Measurements from ENCODE around the gene ARHGEF1. TPM values are rescaled to one million over a fixed set of nuclear protein-coding genes. Genes with fewer than 3 reads are reported as not detected.

The ARHGEF1 gene
- total RNA-seq, 2 donors from 2014 or later, result 43.8 to 104 TPM

GRCh38 chr19:41880329-41880708 is 2.7 kb upstream of the ARHGEF1 start:
- ATAC-seq (no peak), DNase-seq (no peak)
- Histone ChIP-seq H3K27ac (no peak overlapping the region), H3K4me1 (peaks cover 7% of the 10 kb centered on the region), H3K4me3 (no peak overlapping the region), H3K36me3 (replicated peaks in 1 of 2; ENCODE audit: insufficient read depth in 1 of 2, low read depth in 2 of 2) (no peaks in the 10 kb centered on the region), H3K9me3 (no peaks in the 10 kb centered on the region), H3K27me3 (no peaks in the 10 kb centered on the region)
- TF ChIP-seq CTCF (IDR thresholded peaks at IDR 0.05) (no peak), POLR2A (IDR thresholded peaks at IDR 0.05) (no peak)
- intact Hi-C loops (cut with DNase I), result no loop called here
- WGBS, 2 donors, result 44 to 62% methylated on average over 5 of the region's 5 CpGs

- DNase-seq (no peak), ATAC-seq (no peak)
- TF ChIP-seq POLR2A (IDR thresholded peaks at IDR 0.05) (no peak), CTCF (IDR thresholded peaks at IDR 0.05) (no peak)
- WGBS, 2 donors, result 1 to 5% methylated on average over 7 to 23 of the region's 23 CpGs
- intact Hi-C loops (cut with DNase I), result no loop called here
- Histone ChIP-seq H3K36me3 (replicated peaks in 1 of 2; ENCODE audit: insufficient read depth in 1 of 2, low read depth in 2 of 2) (no peaks in the 10 kb centered on the region), H3K4me1 (peaks cover 36% of the 10 kb centered on the region), H3K9me3 (no peaks in the 10 kb centered on the region), H3K4me3 (peak overlapping the region; percentile 60 to 93), H3K27me3 (no peaks in the 10 kb centered on the region), H3K27ac (peak overlapping the region; percentile 69 to 83 (median 78))
Measured at GRCh38 chr19:41883463-41883820, 458 bp downstream of the ARHGEF1 start.

GRCh38 chr19:41883821-41884733 is 1.1 kb downstream of the ARHGEF1 start:
- DNase-seq, result peak; percentile 94 to 96 (median 96)
- peaks cover 36% of the 10 kb centered on the region for H3K4me1 ChIP-seq
- WGBS, 2 donors, result 0 to 1% methylated on average over 22 to 66 of the region's 66 CpGs
- peak overlapping the region; percentile 60 to 93 for H3K4me3 ChIP-seq
- no peaks in the 10 kb centered on the region for H3K27me3 ChIP-seq
- peak; percentile 57 to 84 (median 78) for TF ChIP-seq POLR2A (IDR thresholded peaks at IDR 0.05)
- peak in 4 of 7 experiments; percentile 12 to 47 (median 38) for TF ChIP-seq CTCF (IDR thresholded peaks at IDR 0.05)
- peak overlapping the region; percentile 69 to 83 (median 78) for H3K27ac ChIP-seq
- intact Hi-C loops (cut with DNase I), result no loop called here
- peak; percentile 96 for ATAC-seq
- no peaks in the 10 kb centered on the region for H3K36me3 ChIP-seq (replicated peaks in 1 of 2; ENCODE audit: insufficient read depth in 1 of 2, low read depth in 2 of 2)
- no peaks in the 10 kb centered on the region for H3K9me3 ChIP-seq

- peak in 1 of 4 donors; percentile 41 for DNase-seq
- ATAC-seq, result no peak
- Histone ChIP-seq H3K27ac (peak overlapping the region in 3 of 4 donors; percentile 43 to 72 (median 54)), H3K9me3 (no peaks in the 10 kb centered on the region), H3K4me1 (peaks cover 36% of the 10 kb centered on the region), H3K27me3 (no peaks in the 10 kb centered on the region), H3K36me3 (replicated peaks in 1 of 2; ENCODE audit: insufficient read depth in 1 of 2, low read depth in 2 of 2) (no peaks in the 10 kb centered on the region), H3K4me3 (no peak overlapping the region)
- intact Hi-C loops (cut with DNase I), result no loop called here
- 61 to 67% methylated on average over 13 of the region's 13 CpGs for WGBS, 2 donors
- TF ChIP-seq POLR2A (IDR thresholded peaks at IDR 0.05), result peak in 1 of 3 donors; percentile 20
- no peak for TF ChIP-seq CTCF (IDR thresholded peaks at IDR 0.05)
Measured at GRCh38 chr19:41886761-41887710, 4.1 kb downstream of the ARHGEF1 start.

All from body of pancreas (tissue), 4 donors.